Thymus (tissue), 11 donors: ENCODE results near the gene TMEM161B. TPM values are rescaled to one million over a fixed set of nuclear protein-coding genes. Genes with fewer than 3 reads are reported as not detected.
A peak's percentile ranks its signal among the peaks of the same experiment; 100 is the strongest.
"Not testable (repeated sequence)": the region's sequence is repeated elsewhere in the genome, so short reads cannot be mapped to it uniquely, and the experiment has no call there.

Source experiments
- DNase-seq, 9 donors: peaks; one replicate each; pipeline ENCODE4 v3.0.0-alpha.2; 2013; ENCODE audit warnings: low spot score in 9 of 9, low read depth in 6 of 9, missing footprints in 1 of 9
- H3K27ac ChIP-seq, 2 donors: one replicate each; pipeline ENCODE4 v1.5.1; 2013; ENCODE audit warnings: control low read depth in 1 of 2, low read depth in 1 of 2, low read length in 1 of 2, mild to moderate bottlenecking in 1 of 2, moderate library complexity in 1 of 2
- H3K27me3 ChIP-seq, 2 donors: one replicate each; pipeline ENCODE4 v1.5.1; 2013; ENCODE audit warnings: low read length in 1 of 2; ENCODE audit not compliant: control insufficient read depth in 2 of 2, insufficient read depth in 1 of 2
- H3K36me3 ChIP-seq, 2 donors: one replicate each; pipeline ENCODE4 v1.5.1; 2013; ENCODE audit warnings: low read length in 1 of 2, mild to moderate bottlenecking in 1 of 2, moderate library complexity in 1 of 2; ENCODE audit not compliant: control insufficient read depth in 2 of 2, insufficient read depth in 2 of 2
- H3K4me1 ChIP-seq, 2 donors: one replicate each; pipeline ENCODE4 v1.5.1; 2013; ENCODE audit warnings: low read length in 2 of 2; ENCODE audit not compliant: control insufficient read depth in 2 of 2, insufficient read depth in 2 of 2
- H3K4me3 ChIP-seq, 2 donors: one replicate each; pipeline ENCODE4 v1.5.1; 2013; ENCODE audit warnings: low read length in 2 of 2, control low read depth in 1 of 2, mild to moderate bottlenecking in 1 of 2
- H3K9me3 ChIP-seq, 2 donors: one replicate each; pipeline ENCODE4 v1.5.1; 2013; ENCODE audit warnings: low read length in 1 of 2, mild to moderate bottlenecking in 1 of 2; ENCODE audit not compliant: control insufficient read depth in 2 of 2, insufficient read depth in 1 of 2
- WGBS: extraction: QIAGEN DNeasy Blood & Tissue Kit; methylation state at CpG from one replicate; pipeline ENCODE4 v1.1.7; 2013; 5-methylcytosine and 5-hydroxymethylcytosine counted together
- polyA plus RNA-seq: library from polyadenylated mRNA; stranded (reverse); fragments of 200-250 nt; gene quantifications from one replicate; pipeline ENCODE4 v1.2.3, GENCODE V29; 2013
- total RNA-seq: library from RNA; stranded (reverse); fragments of 120-200 nt; gene quantifications from one replicate; pipeline ENCODE4 v1.2.4, GENCODE V29; 2013
- donor health status: healthy.

Gene TMEM161B
- total and polyA plus RNA-seq, 2 donors = 11.4 to 21.2 TPM

DNA sequence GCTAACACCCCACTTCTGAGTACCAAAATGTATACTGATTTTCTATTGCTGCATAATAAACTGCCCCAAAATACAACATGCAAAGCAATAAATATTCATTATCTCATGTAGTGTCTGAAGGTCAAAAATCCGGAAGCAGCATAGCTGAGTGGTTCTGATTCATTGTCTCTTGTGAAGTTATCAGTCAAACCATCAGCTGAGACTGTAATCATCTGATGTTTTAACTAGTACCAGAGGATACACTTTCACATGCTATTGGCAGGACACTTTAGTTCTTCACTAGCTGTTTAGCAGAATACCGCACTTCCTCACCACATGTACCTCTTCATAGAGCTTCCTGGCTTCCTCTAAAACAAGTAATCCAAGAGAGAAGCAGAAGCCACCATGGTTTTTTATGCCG is 12.7 kb upstream of the TMEM161B start:
- H3K27ac ChIP-seq = no peak overlapping the region
- no peaks in the 10 kb centered on the region for H3K9me3 ChIP-seq
- no peak for DNase-seq
- H3K4me1 ChIP-seq = no peaks in the 10 kb centered on the region
- WGBS = 95% methylated on average over 3 of the region's 3 CpGs
- no peak overlapping the region for H3K4me3 ChIP-seq
- H3K36me3 ChIP-seq = no peaks in the 10 kb centered on the region
- H3K27me3 ChIP-seq = no peaks in the 10 kb centered on the region

DNA sequence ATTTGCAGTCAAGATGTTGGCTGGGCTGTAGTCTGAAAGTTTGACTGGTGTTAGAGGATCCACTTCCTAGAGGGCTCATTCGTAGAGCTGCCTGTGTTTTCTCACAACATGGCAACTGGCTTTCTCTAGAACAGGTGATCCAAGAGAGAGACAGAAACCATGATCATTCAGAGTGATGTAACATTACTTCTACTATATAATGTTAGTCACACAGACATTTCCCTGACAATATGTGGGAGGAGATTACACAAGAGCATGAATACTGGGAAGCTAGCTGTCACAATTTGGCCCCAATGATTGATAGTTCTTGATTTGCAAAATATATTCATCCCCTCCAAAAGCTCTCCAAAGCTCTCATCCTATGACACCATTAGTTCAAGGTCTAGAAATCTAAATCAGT is 10.9 kb upstream of the TMEM161B start:
- H3K4me1 ChIP-seq = no peaks in the 10 kb centered on the region
- DNase-seq = no peak
- H3K4me3 ChIP-seq = no peak overlapping the region
- WGBS = 94% methylated on average over 1 of the region's 1 CpG
- H3K27me3 ChIP-seq = no peaks in the 10 kb centered on the region
- H3K36me3 ChIP-seq = peaks cover 0 to 3% of the 10 kb centered on the region in 2 donors
- no peak overlapping the region for H3K27ac ChIP-seq
- H3K9me3 ChIP-seq = no peaks in the 10 kb centered on the region

DNA sequence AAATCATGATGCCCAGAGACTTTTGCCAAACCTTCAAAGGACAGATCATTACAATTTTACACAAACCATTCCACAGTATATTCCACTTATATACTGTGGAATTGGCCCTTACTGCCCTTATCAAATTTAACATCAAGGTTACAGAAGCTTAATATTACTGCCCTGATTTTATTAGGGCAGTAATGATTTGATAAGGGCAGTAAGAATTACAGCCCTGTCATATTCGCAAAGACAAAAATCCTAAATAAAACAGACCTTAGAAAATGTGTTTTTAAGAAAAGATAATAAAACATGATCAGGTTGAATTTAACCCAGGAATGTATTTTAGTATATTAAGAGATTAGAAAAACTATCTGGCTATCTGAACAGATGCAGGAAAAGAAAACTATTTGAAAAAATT is 7.7 kb upstream of the TMEM161B start:
- Histone ChIP-seq H3K36me3 (peaks cover 0 to 12% of the 10 kb centered on the region in 2 donors), H3K4me3 (no peak overlapping the region), H3K4me1 (no peaks in the 10 kb centered on the region), H3K9me3 (no peaks in the 10 kb centered on the region), H3K27me3 (no peaks in the 10 kb centered on the region), H3K27ac (no peak overlapping the region)
- WGBS = 96% methylated on average over 1 of the region's 1 CpG
- no peak for DNase-seq

DNA sequence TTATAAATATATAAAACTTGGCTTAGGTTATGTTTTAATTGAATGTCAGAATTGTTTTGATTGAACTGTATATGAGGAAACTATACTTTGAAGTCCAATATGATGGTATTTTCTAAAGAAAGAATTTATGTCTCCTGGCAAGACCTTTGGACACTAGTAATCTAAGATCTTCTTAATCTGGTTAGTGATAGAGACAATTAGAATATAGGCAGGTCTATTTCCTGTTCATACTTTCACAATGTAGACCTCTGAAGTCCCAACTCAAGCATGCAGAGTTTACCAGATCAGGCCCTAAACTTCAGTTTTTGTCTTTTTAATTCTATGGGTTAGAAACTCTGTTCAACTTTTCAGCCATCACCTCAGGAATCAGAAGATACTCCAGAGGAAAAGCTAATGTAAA is 6.9 kb upstream of the TMEM161B start:
- no peak overlapping the region for H3K4me3 ChIP-seq
- no peaks in the 10 kb centered on the region for H3K27me3 ChIP-seq
- no peaks in the 10 kb centered on the region for H3K4me1 ChIP-seq
- no peak for DNase-seq
- peaks cover 0 to 12% of the 10 kb centered on the region in 2 donors for H3K36me3 ChIP-seq
- H3K27ac ChIP-seq = no peak overlapping the region
- no peaks in the 10 kb centered on the region for H3K9me3 ChIP-seq

DNA sequence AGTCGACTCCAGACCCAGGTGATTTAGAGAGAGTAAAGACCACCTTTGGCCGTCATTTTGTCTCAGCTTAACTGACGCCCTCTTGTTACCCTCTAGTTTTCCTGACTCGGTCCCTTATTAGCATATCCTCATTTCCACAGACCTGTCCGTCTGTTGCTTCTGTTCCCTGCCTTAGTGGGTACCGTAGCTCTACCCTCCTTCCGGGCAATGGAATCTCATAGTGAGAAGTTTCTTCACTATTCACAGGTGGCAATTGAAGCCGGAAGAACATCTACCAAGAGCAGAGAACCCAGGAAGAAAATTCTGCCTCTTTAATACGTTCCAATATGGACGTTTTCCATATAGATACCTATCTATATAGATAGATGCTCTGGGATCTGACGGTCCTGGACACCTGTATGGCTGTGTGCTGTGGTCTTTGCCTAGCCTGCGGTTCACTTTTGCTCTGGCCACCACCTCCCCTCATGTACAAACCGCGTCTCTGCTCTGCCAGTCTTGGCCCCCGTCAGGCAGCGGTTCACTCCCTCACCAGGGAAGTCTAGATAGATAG is 652 bp upstream of the TMEM161B start:
- H3K27me3 ChIP-seq = no peaks in the 10 kb centered on the region
- H3K4me1 ChIP-seq = peaks cover 9 to 21% of the 10 kb centered on the region in 2 donors
- peak overlapping the region; percentile 82 to 87 for H3K4me3 ChIP-seq
- DNase-seq = peak in 8 of 9 donors; percentile 17 to 68 (median 35)
- peaks cover 4 to 14% of the 10 kb centered on the region in 2 donors for H3K36me3 ChIP-seq
- WGBS = 17% methylated on average over 16 of the region's 16 CpGs
- H3K27ac ChIP-seq = peak overlapping the region; percentile 64 to 66
- H3K9me3 ChIP-seq = peaks cover 0 to 6% of the 10 kb centered on the region in 2 donors

DNA sequence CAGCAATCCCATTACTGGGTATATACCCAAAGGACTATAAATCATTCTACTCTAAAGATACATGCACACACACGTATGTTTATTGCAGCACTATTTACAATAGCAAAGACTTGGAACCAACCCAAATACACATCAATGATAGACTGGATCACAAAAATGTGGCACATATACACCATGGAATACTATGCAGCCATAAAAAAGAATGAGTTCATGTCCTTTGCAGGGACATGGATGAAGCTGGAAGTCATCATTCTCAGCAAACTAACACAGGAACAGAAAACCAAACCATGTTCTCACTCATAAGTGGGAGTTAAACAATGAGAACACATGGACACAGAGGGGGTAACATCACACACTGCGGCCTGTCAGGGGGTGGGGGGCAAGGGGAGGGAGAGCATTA is 4.1 kb downstream of the TMEM161B start:
- not testable (repeated sequence) for H3K4me3 ChIP-seq, H3K36me3 ChIP-seq, DNase-seq, H3K27ac ChIP-seq, H3K27me3 ChIP-seq, H3K9me3 ChIP-seq
- H3K4me1 ChIP-seq = peaks cover 6 to 15% of the 10 kb centered on the region in 2 donors
- over 99% methylated on average over 2 of the region's 2 CpGs for WGBS

DNA sequence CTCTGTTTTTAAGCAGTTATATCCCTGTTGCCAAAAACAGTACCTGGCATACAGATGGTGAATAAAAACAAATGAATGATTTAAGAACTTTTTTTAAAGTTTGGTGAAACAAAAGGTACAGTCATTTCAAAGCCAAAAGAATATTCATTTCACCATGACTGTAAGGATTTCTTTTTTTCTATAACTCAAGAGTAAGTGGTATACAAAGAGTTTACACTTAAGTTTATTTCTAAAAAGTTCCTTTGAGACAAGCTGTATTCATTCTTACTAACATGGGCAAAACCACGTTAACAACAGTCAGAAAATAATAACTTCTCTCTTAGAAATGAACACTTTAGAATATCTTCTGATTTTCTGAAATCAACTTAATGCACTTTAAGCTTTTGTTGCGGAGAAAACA is 5.3 kb downstream of the TMEM161B start:
- Histone ChIP-seq H3K4me1 (peaks cover 2 to 12% of the 10 kb centered on the region in 2 donors), H3K36me3 (peaks cover 4 to 5% of the 10 kb centered on the region in 2 donors), H3K9me3 (peaks cover 0 to 6% of the 10 kb centered on the region in 2 donors), H3K4me3 (no peak overlapping the region), H3K27ac (no peak overlapping the region), H3K27me3 (no peaks in the 10 kb centered on the region)
- no peak for DNase-seq
- 97% methylated on average over 2 of the region's 2 CpGs for WGBS

DNA sequence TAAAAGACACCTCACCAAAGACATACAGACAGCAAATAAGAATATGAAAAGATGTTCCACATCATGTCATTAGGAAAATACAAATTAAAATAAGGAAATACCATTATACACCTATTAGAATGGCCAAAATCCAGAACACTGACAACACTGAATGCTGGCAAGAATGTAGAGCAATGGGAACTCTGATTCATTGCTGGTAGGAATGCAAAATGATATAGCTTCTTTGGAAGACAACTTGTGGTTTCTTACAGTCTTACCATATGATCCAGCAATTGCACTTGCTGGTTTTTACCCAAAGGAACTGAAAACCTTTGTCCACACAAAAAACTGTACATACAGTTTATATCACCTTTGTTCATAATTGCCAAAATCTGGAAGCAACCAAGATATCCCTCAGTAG is 6.5 kb downstream of the TMEM161B start:
- Histone ChIP-seq H3K27me3 (no peaks in the 10 kb centered on the region), H3K27ac (no peak overlapping the region), H3K9me3 (peaks cover 0 to 6% of the 10 kb centered on the region in 2 donors), H3K4me3 (no peak overlapping the region), H3K36me3 (peaks cover 4 to 5% of the 10 kb centered on the region in 2 donors), H3K4me1 (no peaks in the 10 kb centered on the region)
- DNase-seq = no peak

DNA sequence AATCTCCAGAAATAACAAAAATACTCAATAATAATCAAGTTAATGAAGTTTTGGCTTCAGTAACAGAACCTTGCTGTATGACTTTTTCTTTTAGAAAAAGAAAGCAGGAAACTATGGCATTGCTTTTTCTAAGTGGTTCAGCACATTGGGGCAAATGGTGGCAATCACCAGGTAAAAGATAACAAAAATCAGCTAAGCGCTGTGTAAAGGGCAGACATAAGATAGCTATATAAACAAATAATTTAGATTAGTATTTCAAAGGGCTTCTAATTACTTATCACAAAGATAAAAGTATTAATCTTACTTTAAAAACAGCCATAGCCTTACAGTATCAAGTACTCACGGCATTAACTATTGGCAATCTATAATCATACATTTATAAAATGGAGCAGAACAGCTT is 10.0 kb downstream of the TMEM161B start:
- no peaks in the 10 kb centered on the region for H3K4me1 ChIP-seq
- no peak overlapping the region for H3K4me3 ChIP-seq
- DNase-seq = no peak
- no peaks in the 10 kb centered on the region for H3K36me3 ChIP-seq
- H3K27ac ChIP-seq = no peak overlapping the region
- H3K9me3 ChIP-seq = no peaks in the 10 kb centered on the region
- H3K27me3 ChIP-seq = no peaks in the 10 kb centered on the region
- over 99% methylated on average over 2 of the region's 2 CpGs for WGBS

DNA sequence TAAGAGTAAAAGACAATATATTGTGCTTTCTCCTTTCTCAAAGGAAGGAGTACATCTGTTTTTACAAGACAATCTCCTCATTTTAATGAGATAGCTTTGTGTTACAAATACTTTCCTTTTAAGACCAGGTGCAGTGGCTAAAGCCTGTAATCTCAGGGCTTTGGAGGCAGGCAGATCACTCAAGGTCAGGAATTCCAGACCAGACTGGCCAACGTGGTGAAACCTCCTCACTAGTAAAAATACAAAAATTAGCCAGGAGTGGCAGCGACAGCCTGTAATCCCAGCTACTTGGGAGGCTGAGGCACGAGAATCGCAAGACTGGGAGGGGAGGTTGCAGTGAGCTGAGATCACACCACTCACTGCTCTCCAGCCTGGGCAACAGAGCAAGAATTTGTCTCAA is 11.8 kb downstream of the TMEM161B start:
- Histone ChIP-seq H3K36me3 (no peaks in the 10 kb centered on the region), H3K27ac (no peak overlapping the region), H3K9me3 (no peaks in the 10 kb centered on the region), H3K27me3 (no peaks in the 10 kb centered on the region), H3K4me1 (no peaks in the 10 kb centered on the region), H3K4me3 (no peak overlapping the region)
- DNase-seq = no peak
- 94% methylated on average over 4 of the region's 4 CpGs for WGBS
